SK-N-MC (cell line): ENCODE results near the gene JPH2.

Experiments
- EZH2 ChIP-seq: fragments of 200-600 bp; sonication (generic); IDR thresholded peaks from one replicate; pipeline ENCODE4 v1.6.1; 2017; ENCODE audit warnings: antibody characterized with exemption
- POLR2AphosphoS5 ChIP-seq: IDR thresholded peaks from 2 replicates; pipeline ENCODE4 v1.6.1; 2012; ENCODE audit warnings: mild to moderate bottlenecking, low read depth, low read length, borderline replicate concordance

- TF ChIP-seq POLR2AphosphoS5 (no peak), EZH2 (no peak)
Observed at GRCh38 chr20:44081888-44082287, 105.1 kb downstream of the JPH2 start.
